Stimulated activated CD4-positive, alpha-beta T cell treated with anti-CD3 and anti-CD28 coated beads, Interleukin-2, amount 100 ng/mL, for 4 hours (primary cell): ENCODE measurements around the gene CHRM3.
"Not testable (repeated sequence)": the region's sequence is repeated elsewhere in the genome, so short reads cannot be mapped to it uniquely, and the experiment has no call there.

ENCODE experiments used
- DNase-seq: peaks from one replicate; pipeline ENCODE4 v3.0.0-alpha.2; 2020; ENCODE audit warnings: low read depth

The CHRM3 gene

DNA sequence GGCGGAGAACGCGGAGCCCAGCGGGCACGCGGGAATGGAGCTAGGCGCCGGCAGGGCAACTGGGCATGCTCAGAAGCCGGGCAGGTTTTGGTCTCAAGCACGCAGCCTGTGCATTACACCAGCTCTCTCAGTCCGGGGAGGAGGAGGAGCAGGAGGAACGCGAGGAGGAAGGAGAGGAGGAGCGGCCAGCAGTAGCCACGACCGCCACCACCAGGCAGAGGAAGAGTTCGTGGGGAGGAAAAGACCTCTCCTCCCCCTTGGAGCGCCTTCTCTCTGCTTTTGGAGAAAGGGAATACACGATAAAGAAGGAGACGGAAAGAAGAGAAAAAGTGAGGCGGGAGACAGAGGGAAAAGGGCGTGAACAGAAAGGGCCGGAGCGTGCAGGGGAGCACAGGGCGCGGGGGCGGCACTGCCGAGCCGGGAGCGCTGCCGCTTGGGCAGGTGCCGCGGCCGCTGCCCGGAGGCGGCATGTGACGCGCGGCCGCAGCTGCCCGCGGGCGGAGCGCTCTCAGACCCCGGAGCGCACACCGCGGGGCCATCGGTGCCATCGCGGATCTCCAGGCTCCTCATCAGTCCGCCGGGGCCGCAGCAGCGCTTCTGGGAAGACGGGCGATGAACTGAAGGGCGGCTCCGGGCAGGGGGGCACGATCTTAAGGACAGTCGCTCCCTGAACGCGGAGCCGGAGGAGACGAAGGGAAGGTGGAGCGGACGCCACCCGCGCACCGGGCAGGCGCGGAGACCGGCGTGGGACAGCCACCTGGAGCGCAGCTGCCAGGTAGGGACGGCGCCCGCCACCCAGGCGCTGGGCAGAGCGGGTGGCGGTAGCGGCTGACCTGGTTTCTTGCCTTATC is at the start of gene CHRM3:
Gene CHRM3, plus strand, starts transcription at position 116 of the 851 bp plus-strand sequence. CDS start 520,884 bp downstream, outside the sequence.
- DNase-seq, result no peak

DNA sequence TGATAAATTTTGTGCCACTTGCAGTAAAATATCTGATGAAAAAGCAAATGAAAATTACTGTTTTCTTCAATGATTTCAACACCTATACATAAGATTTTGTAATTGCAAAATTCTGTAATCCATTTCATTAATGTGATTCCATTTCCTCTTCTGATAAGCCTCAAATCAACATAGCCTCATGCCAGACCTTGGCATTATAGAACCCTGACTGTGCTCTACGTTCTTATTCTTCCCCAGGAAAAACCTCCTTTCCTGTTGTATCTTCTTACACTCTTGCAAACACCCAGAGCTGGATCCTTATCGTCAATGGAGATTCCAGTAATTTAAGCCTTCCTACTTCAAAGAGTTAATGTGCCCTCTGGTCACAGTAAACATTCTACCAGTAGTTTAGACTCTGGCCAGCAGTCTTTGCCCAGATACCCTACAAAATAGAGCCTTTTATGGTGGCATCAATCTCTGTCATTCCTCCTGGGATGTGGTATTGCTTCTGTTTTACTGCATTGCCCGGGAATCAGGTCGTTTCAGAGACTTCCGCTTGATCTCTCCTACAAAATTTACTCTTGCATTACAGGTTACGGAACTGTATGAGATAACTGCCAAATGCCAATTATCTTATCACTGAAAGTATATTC is 48.5 kb upstream of the CHRM3 start:
- no peak for DNase-seq

DNA sequence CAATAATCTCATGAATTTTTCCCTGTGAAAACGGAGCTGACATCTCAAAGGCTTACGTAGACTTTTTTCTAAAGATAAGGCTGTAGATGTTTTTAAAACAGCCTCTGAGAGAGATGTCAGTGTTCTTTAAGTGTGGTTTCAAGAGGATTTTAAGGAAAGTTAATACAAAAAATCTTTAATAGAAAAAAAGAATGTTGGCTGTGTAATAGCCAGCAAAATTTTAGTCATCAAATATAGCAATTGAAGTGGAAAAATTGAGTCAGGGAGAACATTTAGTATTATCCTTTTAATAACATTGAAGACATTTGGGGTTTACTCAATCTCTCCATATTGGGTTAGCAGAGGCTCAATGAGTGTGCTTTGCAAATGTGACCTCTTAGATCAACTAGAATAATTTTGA is 38.6 kb upstream of the CHRM3 start:
- DNase-seq, result no peak

DNA sequence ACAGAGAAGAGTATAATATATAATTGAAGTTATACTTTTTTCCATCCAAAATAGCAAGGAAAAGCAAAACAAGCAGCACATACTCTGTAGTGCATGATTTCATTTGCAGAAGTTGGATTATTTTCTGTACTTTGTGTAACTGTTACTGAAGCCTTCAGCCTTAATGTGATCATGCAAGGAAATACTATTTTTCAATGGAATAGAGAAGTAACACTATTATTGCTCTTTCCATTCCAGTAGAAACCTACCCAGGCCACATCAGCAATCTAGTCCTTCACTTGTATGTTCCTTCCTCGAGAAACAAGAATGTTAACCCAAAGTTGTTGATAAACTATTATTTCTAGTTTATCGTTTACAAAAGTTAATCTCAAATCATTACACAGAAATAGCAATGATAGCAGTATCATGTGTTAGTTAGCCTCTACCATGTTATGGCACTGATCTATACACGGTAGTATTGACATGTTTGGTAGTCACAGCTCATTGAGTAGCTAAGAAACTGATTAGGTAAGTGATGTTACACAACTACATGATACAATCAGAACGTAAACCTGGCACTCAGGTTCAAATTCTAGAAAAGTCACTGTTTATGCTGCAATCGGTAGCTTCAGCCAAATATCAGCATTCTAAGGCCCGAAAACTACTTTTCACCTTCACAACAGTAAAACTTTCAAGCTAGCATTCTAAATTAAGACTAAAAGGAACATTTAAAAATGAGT is 37.6 kb upstream of the CHRM3 start:
- no peak for DNase-seq

- DNase-seq, result no peak
Measured at GRCh38 chr1:239349699-239350098, 36.7 kb upstream of the CHRM3 start.

- no peak for DNase-seq
Measured at GRCh38 chr1:239353536-239353935, 32.8 kb upstream of the CHRM3 start.

DNA sequence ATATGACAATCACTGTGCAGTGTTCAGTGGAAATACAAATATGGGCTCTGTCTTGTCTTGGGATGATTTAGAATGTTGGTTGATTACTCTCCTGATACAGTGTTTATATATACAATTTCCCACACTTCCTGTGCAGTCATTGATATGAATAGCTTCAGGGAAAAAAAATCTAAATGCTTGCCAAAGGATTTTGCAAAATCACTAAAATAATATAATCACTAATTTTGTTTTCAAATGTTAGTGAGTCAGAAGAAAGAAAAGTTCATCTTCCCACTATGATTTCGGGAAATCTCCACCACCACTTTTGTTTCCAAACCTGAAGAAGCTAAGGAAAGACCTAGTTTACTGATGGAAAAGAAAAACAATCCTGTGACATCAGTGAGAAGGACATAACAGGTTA is 32.1 kb upstream of the CHRM3 start:
- DNase-seq, result no peak

- DNase-seq, result no peak
Measured at GRCh38 chr1:239357867-239358266, 28.5 kb upstream of the CHRM3 start.

- no peak for DNase-seq
Measured at GRCh38 chr1:239361403-239361802, 25.0 kb upstream of the CHRM3 start.

DNA sequence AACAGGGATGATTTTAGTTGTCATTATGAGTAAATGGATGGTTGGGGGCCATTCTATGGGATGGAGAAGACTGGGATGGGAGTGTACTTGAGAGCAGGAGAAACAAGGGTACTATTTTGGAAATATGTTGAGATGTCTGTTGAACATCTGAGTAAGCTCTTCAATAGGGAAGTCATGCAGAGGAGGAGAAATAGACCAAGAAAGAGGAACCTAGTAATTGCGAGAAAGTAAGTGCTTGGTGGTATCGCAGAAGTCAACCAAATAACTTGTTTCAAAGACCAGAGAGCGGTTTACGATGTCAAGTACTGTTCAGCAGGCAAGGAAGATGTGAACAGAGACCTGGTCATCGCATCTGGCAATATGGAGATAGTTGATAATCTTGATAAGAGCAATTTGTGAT is 22.4 kb upstream of the CHRM3 start:
- DNase-seq, result no peak

- no peak for DNase-seq
Measured at GRCh38 chr1:239367196-239367810, 19.1 kb upstream of the CHRM3 start.

DNA sequence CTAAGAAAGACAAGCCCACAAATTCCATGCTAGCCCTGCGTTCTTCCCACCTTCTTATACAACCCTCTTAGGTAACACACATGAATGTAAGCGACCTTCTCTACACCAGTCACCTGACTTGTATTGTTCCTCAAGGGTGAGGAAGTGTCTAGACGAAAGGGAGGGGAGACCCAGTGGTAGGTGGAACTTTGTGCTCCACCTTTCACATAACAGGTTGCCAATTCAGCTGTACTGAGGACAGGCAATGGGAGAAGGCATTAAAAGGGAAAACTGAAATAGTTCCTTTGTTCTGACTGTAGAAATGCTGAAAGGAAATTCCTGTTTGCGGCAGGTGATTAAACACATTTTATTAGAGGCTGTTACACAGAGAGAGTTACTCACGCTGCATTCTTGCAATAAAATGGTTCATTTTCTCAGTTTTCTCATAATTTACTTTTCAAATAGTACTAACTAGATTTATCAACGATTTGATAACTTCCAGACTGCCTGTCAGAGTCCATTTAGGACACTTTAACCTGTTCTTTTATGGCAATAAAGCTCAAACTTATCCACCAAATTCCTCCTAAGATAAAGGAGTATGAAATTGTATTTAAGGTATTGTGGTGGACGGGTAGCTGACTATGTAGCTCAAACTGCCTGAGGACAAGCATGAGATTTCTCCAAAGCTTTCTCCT is 17.8 kb upstream of the CHRM3 start:
- DNase-seq, result no peak

DNA sequence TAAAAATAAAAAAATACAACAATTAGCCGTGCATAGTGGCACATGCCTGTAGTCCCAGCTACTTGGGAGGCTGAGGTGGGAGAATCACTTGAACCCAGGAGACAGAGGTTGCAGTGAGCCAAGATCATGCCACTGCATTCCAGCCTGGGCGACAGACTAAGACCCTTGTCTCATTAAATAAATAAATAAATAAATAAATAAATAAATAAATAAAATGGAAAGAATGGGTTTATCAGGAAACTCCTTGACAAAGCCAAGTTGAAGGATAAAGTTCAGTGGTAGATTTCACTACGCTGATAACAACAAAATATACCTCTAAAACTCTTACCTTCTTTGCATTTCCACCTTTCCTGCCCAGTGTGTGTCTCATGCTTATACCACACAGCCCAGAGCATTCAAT is 15.5 kb upstream of the CHRM3 start:
- DNase-seq, result not testable (repeated sequence)

DNA sequence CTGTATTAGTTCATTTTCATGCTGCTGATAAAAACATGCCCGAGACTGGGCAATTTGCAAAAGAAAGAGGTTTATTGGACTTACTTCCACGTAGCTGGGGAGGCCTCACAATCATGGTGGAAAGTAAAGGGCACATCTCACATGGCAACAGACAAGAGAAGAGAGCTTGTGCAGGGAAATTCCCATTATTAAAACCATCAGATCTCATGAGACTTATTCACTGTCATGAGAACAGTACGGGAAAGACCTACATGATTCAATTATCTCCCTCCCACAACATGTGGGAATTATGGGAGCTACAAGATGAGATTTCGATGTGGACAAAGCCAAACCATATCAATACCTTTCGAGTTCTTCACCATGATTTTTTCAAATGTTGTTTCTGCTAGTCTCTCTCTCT is 3.7 kb upstream of the CHRM3 start:
- no peak for DNase-seq

DNA sequence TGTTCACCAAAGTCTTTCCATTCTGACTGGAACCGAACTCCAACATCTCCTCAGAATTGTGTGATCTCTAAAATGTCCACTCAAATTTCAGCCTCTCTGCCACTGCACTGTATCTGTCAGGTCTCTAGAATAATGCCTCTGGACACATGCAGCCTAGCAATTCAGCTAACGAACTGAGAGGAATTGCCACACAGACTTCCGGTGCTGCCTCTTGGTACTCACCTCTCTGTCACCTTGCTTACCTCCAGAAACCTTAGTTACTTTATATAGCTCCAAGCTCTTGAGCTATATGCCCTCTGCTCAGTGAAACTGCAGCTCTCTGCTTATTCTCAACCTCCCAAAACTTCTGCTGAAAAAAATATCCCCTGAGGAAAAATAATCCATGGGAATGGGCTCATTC is 2.7 kb upstream of the CHRM3 start:
- DNase-seq, result no peak

- DNase-seq, result no peak
Measured at GRCh38 chr1:239387304-239388158, 1.2 kb downstream of the CHRM3 start.

DNA sequence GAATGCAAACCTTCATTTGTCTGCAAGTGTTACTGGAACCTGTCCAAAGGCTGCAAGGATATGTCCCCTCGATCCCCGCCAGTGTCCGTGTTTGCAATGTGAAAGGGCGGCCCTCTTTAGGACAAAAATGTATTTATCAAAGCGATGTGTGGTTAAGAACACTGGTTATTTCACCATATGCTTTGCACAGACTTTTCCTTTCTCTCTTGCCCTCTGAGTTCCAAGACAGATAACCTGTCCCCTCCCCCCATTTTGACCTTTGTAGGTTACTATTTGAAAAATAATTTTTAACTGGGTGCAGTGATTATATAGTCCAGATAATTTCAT is 1.8 kb downstream of the CHRM3 start:
- no peak for DNase-seq

DNA sequence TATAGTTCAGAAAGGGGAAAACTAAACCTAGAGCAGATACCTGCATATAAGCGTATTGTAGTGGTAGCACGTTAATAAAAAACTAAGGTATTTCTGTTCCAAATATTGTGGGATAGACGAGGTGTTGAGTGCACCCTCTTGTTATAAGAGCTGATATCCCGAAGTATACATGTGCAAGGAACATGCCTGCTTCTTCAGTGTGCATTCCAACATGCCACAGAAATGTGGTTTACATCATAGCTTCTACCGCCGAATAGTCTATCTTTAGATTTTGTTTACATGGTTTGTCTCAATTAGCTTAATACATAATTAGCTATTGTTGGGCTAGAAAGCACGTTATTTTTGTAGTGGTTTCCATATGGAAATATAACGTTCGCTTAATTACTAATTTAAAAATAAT is 2.2 kb downstream of the CHRM3 start:
- no peak for DNase-seq

DNA sequence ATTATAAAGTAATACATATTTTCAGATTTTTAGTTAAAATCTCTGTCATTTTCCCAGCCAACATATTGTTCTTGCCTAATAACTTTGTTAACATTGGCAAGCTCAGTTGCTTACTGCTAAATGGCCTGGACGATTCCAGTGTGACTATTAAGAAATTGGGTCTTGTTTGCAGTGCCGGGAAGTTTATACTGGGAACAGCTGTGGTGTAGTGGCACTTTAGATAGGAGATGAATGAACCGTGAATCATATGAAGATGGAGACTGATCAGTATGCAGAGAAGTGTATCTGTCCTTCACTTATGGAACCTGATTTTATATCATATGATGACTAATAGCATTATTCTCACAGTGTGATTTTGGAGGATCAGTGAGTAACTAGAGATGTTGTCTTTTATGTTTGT is 3.3 kb downstream of the CHRM3 start:
- DNase-seq, result no peak

- no peak for DNase-seq
Measured at GRCh38 chr1:239392271-239392670, 5.9 kb downstream of the CHRM3 start.

GRCh38 chr1:239394107-239394506 is 7.7 kb downstream of the CHRM3 start:
- DNase-seq, result no peak
